Fibroblast of lung (primary cell): ENCODE measurements around the gene THAP8.
A peak's percentile ranks its signal among the peaks of the same experiment; 100 is the strongest.

Experiments
- CTCF ChIP-seq, 2 donors: IDR thresholded peaks in 1 of 2; conservative IDR thresholded peaks in 1 of 2; 1 replicate in 1 of 2; 2 replicates in 1 of 2; pipeline ENCODE4 v1.5.1; 2011 to 2012; ENCODE audit warnings: low read length in 2 of 2, control low read depth in 1 of 2, inconsistent platforms in 1 of 2, low read depth in 1 of 2, mild to moderate bottlenecking in 1 of 2
- EZH2 ChIP-seq: IDR thresholded peaks from 2 replicates; pipeline ENCODE4 v1.5.1; 2012; ENCODE audit warnings: low read length, control low read depth, mild to moderate bottlenecking; ENCODE audit errors: missing control alignments

DNA sequence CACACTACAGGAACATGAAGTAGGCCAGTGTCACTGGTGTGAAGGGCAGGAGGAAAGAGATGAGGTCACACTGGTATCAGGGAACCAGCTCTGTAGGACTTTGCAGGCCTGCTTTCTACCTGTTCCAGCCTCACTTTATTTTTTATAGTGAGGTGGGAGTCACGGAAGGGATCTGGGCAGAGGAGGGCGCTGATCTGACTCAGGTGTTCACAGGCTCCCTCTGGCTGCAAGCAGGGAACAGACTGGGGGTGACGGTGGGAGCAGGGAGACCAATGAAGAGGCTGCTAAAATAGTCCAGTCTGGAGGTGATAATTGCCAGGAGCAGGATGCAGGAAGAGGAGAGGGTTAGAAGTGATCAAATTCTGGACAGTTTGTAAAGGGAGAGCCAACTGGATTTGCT, 2.8 kb downstream of the THAP8 start:
- TF ChIP-seq CTCF (conservative IDR thresholded peaks at IDR 0.05 in 1 of 2, IDR thresholded peaks at IDR 0.05 in 1 of 2; ENCODE audit: low read depth in 1 of 2, low read length in 2 of 2) (peak in 1 of 2 donors; percentile 6), EZH2 (no peak)
